NCI-H1105 (cell line): ENCODE data around the gene RALGAPA1.
"Not testable (repeated sequence)": the region's sequence is repeated elsewhere in the genome, so short reads cannot be mapped to it uniquely, and the experiment has no call there.

ENCODE experiments used
- DNase-seq: peaks from one replicate; lab custom pipeline; 2025; lab: John Stamatoyannopoulos, UW

Gene RALGAPA1

DNA sequence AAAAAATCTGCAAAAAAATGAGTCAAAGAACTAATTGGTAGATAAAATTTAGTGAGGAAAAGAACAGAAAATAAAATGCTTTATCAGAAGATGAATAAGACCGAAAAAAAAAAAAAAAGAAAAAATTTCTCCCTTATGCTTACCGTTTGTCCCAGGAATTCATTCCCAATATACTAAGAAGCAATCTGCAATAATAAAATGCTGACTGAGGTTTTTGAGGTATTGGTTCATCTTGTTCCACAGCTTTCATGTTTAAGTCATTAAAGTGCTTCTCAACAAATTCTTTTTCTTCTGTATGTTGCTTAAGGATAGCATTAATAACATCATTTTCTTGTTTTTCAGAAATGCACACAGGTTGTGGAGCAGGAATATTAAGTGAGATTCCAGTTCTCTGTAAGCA is 182.1 kb downstream of the RALGAPA1 start:
- not testable (repeated sequence) for DNase-seq

DNA sequence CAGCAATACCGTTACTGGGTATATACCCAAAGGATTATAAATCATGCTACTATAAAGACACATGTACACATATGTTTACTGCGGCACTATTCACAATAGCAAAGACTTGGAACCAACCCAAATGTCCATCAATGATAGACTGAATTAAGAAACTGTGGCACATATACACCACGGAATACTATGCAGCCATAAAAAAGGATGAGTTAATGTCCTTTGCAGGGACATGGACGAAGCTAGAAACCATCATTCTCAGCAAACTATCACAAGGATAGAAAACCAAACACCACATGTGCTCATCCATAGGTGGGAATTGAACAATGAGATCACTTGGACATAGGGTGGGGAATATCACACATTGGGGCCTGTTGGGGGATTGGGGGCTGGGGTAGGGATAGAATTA is 187.1 kb downstream of the RALGAPA1 start:
- not testable (repeated sequence) for DNase-seq

DNA sequence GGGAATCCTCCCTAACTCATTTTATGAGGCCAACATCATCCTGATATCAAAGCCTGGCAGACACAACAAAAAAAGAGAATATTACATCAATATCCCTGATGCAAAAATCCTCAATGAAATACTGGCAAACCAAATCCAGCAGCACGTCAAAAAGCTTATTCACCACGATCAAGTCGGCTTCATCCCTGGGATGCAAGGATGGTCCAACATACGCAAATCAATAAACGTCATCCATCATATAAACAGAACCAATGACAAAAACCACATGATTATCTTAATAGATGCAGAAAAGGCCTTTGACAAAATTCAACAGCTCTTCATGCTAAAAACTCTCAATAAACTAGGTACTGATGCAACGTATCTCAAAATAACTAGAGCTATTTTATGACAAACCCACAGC is 189.1 kb downstream of the RALGAPA1 start:
- DNase-seq: not testable (repeated sequence)

DNA sequence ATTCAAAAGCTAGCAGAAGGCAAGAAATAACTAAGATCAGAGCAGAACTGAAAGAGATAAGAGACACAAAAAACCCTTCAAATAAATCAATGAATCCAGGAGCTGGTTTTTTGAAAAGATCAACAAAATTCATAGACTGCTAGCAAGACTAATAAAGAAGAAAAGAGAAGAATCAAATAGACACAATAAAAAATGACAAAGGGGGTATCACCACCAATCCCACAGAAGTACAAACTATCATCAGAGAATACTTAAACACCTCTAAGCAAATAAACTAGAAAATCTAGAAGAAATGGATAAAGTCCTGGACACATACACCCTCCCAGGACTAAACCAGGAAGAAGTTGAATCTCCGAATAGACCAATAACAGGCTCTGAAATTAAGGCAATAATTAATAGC is 189.6 kb downstream of the RALGAPA1 start:
- DNase-seq: not testable (repeated sequence)

DNA sequence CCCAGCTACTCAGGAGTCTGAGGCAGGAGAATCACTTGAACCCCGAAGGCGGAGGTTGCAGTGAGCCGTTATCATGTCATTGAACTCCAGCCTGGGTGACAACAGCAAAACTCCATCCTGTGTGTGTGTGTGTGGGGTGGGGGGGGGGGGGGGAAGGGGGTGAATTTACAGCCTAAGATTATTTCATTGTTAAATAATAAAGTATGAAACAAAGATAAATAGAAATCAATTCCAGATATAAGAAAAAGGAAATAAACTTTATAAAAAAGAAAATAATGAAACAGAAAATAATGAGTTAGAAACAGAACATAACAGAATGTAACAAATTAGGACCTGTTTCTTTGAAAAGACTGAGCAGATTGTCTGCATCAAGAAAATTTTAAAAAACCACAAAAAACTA is 191.6 kb downstream of the RALGAPA1 start:
- no peak for DNase-seq

DNA sequence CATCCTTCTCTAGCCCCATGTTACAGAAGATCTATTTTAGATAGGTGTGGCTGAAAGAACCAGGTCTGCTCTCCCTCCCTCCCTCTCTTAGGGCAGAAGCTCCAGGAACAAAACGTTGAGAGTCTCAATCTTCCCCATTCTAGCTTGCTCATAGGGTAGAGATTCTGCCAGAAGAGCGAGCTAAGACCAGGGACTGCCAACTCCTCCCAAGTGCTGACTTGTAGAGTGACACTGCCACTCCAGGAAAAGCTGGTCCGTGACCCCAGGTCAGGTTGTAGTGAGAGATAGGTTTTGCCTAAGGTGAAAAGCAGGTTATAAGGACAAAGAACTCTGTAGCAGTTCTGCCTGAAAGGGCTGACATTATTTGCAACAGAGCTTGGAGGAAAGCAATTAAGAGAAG is 201.7 kb downstream of the RALGAPA1 start:
- DNase-seq: no peak

DNA sequence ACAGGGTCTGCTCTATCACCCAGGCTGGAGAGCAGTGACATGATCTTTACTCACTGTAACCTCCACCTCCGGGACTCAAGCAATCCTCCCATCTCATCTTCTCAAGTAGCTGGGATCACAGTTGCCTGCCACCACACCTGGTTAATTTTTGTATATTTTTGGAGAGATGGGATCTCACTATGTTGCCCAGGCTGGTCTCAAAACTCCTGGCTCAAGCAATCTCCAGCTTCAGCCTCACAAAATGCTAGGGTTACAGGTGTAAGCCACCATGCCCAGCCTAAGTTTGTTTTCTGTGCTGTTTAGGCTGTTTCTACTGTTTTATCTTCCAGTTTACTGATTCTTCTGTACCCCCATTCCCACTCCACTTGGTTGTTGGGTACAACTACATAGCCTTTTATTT is 208.8 kb downstream of the RALGAPA1 start:
- no peak for DNase-seq

DNA sequence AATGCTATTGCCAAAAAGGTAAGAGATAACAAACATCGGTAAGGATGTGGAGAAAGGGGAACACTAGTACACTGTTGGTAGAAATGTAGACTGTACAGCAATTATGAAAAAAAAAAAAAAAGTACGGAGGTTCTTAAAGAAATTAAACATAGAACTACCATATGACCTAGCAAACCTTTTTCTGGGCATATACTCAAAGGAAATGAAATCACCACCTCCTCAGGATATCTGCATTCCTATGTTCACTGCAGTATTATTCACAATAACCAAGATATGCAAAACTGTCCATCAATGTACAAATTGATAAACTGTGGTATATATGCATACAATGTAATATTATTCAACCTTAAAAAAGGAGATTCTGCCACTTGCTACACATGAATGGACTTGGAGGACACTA is 214.5 kb downstream of the RALGAPA1 start:
- DNase-seq: no peak

DNA sequence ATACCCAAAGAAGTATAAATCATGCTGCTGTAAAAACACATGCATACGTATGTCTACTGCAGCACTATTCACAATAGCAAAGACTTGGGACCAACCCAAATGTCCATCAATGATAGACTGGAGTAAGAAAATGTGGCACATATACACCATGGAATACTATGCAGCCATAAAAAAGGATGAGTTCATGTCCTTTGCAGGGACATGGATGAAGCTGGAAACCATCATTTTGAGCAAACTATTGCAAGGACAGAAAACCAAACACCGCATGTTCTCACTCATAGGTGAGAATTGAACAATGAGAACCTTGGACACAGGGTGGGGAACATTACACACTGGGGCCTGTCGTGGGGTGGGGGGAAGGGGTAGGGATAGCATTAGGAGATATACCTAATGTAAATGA is 221.7 kb downstream of the RALGAPA1 start:
- not testable (repeated sequence) for DNase-seq

DNA sequence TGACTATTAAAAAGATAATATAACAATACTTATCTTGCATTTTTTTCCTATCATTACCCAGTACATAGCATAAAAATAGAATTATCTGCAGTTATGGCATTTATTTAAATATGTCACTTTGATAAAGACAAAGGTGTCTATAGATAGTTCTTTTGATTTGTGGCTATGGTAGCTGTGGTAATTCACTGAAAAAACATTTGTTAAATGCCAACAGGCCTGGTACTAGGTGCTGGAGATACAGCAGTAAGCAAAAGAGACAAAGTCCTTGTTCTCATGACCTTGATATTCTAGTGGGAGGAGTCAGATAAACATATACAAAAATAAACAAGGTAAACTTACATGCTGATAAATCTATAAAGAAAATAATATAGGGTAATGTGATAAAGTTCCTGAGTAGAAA is 230.5 kb downstream of the RALGAPA1 start:
- DNase-seq: no peak

DNA sequence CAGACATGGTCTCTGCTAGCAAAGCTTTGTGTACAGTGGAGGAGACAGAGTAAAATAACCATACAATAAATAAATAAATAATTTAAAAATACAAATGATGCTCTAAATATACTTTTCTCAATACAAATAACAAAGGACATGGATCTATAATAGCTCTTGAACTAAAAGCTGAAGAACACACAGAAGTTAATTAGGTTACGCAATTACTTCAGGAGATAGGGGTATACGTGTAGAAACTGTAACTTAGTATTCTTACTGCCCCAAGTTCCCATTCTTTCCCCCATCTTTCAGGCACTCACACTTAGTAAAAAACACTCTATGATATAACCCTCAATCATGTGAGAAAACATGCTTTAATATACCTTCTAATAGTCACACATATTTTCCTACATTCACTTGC is 231.0 kb downstream of the RALGAPA1 start:
- DNase-seq: no peak

DNA sequence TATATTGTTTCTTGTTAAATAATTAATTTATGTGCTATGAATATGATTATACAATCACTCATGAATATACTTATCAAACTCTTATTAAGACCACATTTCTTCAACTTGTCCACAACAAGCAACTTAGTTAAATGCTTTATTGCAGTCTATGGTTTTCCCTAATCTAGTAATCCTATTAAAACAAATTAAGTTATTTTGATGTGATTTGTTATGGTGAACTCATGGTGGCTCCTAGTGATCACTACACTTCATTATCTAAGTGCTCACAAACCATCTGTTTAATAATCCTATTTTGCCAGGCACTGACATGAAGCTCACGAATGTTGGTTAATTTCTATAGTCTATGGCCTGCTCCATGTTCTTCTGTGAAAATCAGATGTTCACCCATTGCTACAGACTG is 232.2 kb downstream of the RALGAPA1 start:
- no peak for DNase-seq

DNA sequence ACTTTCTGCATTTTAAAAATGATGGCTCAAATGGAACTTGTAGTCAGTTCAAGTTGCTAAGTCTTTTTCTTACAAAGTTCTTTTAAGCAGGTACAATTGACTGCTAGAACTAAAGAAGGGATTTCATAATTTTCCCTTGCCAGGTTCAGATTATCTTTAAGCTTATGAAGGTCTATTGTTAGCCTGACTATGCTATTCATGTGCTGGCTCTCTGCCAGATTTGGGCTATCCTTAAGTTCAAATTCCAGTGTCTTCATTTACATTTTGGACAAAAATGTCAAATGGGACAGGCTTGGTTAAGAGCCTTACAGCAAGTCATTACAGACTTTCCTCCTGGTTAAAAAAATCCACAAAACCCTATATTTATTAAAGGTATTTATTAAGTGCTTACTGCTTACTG is 232.8 kb downstream of the RALGAPA1 start:
- no peak for DNase-seq

DNA sequence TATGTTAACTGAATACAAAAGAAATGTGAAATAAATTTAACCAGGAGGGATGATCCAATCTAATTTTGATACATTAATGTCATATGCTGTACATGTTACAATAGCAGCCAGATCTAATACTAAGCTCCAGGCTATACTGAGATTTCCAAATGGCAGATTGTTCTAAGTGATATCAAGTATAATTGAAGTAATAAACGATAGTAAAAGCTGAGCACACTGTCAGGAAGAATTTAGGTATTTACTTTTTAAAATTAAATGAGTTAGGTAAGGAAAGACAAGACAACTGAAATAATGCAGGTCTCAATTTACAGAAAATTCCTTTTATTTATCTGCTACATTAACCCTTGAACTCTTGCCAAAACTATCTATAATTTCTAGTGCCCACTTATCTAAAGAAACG is 235.2 kb downstream of the RALGAPA1 start:
- no peak for DNase-seq

DNA sequence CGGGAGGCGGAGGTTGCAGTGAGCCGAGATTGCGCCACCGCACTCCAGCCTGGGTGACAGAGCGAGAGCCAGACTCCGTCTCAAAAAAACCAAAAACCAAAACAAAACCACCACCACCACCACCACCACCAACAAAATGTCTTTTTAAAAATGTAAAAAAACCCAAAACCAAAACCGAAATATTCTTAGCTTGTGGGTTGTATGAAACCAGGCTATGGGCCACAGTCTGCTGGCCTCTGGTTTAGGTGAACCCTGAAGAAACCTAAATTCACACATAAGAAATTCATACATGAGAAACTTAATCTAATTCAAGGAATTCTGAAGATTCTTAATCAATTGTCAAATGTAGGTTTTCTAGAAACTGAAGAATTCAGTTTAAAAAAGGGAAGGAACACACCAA is 237.5 kb downstream of the RALGAPA1 start:
- DNase-seq: no peak

DNA sequence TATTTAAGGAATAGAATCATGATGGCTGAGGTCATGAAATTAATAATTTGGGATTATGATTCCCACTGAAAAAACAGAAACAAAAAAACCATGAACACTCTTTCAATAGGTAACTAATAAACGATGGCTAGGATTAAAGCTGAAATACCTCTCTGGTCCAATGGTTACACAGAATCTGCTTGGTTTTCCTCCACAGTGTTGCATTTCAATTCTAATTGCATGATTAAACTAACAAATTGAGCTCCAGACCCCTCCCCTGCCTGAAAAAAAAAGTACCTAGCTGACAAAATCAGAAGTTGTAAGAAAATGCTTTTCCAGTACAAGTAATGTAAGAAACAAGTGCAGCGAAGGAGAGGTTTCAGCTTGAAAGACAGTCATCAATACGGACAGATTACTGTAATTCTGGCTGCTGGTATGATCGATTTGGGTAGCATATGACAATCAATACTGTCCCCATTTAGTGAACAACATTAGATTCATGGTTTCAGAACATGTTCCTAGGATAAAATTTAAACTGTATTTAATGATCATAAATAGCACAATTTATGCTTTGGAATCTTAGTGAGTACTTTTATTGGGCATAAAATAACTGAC is 243.1 kb downstream of the RALGAPA1 start:
- no peak for DNase-seq

DNA sequence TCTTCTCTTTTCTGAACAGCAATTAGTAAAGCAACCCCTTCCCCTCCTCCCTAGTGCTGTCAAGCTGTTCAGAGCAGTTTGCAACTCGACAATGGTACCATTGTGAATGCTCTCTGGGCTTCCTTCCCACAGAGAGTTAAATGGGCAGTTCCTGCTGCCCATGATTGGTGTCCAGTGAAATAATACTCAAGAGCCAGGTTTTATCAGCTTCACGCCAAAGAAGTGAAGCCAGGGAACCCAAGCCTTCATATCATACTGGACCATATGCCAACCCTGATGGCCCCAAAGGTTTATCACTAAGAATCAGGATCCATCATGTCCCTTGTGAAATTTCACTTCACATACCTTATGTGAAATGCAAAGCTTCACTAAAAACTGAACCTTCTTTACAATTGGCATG is 250.4 kb downstream of the RALGAPA1 start:
- no peak for DNase-seq

DNA sequence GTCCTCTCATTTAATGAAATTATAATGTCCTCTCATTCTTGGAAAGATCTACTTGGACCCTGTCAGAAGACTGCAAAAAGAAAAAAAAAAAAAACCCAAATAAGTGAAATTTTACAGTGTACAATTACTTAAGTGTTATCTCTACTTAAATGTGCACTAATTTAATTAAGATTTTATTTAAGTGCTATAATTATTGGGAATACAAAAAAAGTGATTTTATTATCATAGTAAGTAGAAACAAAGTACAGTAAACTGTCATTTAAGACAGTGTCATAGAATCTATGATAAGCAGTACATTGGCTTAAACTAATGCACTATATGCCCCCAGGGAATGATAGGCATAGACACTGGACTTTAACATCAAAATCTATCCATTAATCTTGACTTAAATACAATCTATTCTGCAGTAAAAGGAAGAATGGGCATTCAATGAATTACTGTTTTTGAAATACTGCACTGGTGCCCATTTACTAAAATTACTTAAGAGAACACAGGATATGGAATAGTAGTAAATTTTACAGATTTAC is 251.8 kb downstream of the RALGAPA1 start:
- DNase-seq: no peak

DNA sequence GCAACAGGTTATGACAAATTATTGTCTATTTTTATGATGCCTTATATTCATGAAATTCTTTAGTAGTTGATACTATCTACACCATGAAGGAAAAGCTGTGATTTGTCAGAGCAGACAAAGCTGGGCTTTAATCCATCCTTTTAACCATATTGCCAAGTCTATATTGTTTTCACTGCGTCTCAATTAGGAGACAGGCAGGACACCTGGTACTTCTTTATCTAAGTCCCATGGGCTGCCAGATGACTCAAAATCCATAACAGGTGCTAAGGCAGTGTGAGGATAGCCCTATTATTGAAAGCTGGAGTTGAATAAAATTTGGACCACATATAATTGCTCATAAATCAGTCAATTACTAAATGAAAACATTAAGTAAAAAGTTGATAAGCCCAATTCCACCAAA is 252.5 kb downstream of the RALGAPA1 start:
- DNase-seq: peak; percentile 37

DNA sequence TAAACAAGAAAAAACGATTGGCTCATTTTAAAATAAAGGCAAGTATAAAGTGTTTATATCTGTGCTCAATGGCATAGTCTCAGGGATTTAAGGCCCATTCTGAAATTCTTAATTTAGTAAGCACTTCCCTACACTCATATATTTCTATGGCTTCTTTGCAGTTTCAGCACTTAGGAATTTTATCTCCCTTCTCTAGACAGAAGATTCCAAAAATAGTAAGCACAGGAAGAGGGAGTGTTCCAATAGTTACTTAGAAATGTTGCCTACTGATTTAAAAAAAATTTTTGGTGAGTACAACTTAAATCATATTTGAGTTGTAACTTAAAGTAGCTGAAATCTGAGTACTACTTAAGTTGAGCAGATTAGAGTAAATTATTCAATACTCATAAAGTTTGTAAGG is 255.3 kb downstream of the RALGAPA1 start:
- no peak for DNase-seq

DNA sequence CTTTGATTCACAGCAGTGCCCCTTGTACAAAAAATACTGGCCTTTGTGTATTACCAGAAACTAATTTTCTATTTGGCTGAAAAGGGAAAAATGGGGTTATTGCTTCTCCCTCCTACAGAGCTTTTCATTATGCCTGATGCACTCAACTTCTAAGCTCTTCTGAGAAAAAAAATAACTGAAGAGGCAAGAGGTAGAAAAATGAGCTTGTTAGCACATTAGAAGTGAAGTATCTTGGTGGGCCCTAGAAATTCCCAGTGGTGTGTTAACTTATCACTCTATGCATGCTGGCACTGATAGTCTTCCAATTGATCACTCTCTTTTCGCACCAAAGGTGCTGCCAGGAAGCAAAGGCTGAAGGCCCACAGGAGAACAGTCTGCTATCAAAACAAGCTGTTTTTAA is 258.0 kb downstream of the RALGAPA1 start:
- no peak for DNase-seq

DNA sequence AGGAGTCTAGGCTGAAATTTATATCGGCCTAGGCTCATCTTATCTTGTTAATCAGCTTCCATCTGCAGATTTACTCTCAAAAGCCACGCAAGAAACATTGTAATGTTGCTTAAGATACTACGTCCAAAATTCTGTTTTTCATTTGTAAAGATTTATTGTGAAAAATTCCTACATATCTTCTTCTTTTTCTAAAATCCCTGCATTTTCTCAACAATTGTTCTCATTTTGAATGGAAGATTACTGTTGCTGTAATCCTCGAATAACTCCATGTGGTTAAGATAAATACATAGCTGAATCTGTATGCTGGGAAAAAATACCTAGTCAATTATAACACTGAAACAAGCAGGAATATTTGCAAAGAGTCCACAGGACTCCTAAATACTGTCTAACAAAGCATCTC is 259.5 kb downstream of the RALGAPA1 start:
- no peak for DNase-seq

DNA sequence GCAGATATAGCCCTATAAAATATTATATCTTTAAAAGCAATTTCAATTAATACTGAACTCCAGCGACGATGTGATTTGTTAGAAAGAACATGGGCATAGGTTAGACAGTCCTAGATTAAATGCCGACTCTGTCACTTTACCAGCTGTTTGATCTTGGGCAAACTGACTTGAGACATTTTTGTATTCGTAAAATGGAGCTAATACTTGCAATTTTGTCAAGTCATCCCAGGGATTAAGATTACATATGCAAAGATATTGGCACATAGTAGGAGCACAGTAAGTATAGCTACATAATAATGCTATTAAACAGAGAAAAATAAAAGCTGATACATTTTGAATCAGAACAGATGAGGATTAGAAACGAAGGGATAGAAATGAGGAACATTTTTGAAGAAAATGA is 266.1 kb downstream of the RALGAPA1 start:
- no peak for DNase-seq

DNA sequence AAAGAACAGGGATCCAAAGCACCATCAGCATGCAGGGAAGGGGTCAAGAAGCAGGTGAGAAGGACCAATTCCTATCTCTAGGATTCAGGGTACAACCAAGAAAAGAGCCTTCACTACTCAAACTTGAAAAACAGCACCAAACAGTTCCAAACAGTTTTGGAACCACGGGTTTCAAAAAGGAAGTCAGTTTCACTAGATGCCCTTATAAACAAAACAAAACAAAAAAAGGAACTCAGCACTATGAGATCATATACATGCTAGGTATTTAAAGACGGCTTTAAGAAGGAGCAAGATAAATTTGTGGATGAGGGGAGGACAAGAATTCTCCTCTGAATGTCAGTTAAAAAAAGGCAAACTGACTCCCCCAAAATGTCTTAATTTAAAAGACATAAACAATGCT is 269.1 kb downstream of the RALGAPA1 start:
- no peak for DNase-seq
